NB4 (cell line): ENCODE data around the gene STAT1.

Source experiments
- MYC ChIP-seq: IDR thresholded peaks from 2 replicates; pipeline ENCODE4 v1.6.1; 2011; ENCODE audit warnings: low read depth, low read length
- POLR2A ChIP-seq: IDR thresholded peaks from 2 replicates; pipeline ENCODE4 v1.6.1; 2011; ENCODE audit warnings: mild to moderate bottlenecking; ENCODE audit not compliant: insufficient read length; ENCODE audit errors: extremely low read depth
- TF ChIP-seq, protein P1 (sequence below): IDR thresholded peaks from one replicate; pipeline ENCODE4 v1.5.1; 2012; ENCODE audit warnings: low read depth, low read length

DNA sequence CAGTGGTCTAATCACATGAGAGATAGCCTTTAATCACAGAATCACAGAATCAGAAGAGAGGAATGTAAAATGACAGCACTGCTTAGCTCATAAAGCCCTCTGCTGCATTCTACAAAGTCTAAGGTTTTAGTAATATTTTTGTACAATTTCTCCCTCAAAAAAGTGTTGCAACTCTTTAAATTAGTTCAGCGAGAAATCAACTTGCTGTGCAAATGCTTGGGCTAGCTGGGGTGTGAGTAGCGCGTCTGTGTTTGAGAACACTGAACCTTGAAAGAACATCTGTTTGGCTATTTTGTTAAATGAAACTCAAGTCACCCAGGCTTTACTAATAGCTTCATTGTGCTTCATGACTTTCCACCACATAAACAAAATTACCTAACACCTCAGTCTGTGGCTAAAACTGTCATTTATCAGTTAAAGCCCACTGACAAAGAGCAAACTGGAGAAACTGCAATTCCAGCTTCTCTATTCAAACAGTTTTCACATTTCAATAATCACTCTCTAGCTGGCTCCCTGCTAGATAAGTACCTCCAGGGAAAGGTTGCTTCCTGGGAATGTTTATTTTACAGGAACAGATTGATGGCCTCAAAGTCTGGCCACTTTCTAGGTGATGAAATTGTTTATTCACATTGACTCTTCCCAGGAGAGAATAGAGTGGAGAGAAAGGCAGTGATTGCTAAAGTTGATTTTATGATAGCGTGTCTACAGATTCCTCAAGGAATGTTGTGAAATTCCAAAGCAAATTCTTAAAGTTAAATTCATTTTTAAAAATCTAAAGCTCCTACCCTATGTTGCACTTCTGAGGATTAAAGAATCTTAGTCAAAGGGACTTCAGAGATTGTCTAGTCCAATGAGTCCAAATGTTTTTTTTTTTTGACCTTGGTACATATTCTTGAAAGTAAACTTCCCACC, 36.0 kb upstream of the STAT1 start:
- TF ChIP-seq, protein P1, sequence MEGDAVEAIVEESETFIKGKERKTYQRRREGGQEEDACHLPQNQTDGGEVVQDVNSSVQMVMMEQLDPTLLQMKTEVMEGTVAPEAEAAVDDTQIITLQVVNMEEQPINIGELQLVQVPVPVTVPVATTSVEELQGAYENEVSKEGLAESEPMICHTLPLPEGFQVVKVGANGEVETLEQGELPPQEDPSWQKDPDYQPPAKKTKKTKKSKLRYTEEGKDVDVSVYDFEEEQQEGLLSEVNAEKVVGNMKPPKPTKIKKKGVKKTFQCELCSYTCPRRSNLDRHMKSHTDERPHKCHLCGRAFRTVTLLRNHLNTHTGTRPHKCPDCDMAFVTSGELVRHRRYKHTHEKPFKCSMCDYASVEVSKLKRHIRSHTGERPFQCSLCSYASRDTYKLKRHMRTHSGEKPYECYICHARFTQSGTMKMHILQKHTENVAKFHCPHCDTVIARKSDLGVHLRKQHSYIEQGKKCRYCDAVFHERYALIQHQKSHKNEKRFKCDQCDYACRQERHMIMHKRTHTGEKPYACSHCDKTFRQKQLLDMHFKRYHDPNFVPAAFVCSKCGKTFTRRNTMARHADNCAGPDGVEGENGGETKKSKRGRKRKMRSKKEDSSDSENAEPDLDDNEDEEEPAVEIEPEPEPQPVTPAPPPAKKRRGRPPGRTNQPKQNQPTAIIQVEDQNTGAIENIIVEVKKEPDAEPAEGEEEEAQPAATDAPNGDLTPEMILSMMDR: no peak
- TF ChIP-seq POLR2A (no peak), MYC (no peak)
